GM19395 (cell line): ENCODE results near the gene HECTD3.
"Not testable (repeated sequence)": the region's sequence is repeated elsewhere in the genome, so short reads cannot be mapped to it uniquely, and the experiment has no call there.

ENCODE experiments used
- ATAC-seq: cut with Tn5 transposase; IDR thresholded peaks from one replicate; pipeline ENCODE4 v1.9.1; 2021; ENCODE audit warnings: mild to moderate bottlenecking, moderate library complexity; ENCODE audit not compliant: unreplicated experiment

Gene HECTD3

DNA sequence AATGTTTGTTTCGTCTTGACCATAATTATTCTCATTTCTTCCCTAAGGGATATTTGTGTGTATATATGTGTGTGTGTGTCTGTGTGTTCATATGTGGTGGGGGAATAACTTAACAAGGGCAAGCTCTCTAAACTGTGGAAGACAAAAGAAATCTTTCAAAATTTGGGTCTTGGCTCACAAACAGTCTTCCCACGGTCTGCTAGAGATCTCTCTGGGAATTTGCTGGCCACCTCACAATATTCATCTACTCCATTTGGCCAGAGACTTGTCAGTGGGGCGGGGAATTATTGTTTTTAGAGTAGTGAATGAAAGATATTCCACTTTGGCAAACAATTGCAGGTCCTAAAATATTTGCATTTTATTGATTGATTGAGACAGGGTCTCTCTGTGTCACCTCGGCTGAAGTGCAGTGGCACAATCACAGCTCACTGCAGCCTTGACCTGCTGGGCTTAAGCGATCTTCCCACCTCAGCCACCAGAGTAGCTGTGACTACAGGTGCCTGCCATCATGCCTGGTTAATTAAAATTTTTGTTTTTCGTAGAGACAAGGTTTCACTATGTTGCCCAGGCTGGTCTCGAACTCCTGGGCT, 16.7 kb downstream of the HECTD3 start:
- no peak for ATAC-seq

DNA sequence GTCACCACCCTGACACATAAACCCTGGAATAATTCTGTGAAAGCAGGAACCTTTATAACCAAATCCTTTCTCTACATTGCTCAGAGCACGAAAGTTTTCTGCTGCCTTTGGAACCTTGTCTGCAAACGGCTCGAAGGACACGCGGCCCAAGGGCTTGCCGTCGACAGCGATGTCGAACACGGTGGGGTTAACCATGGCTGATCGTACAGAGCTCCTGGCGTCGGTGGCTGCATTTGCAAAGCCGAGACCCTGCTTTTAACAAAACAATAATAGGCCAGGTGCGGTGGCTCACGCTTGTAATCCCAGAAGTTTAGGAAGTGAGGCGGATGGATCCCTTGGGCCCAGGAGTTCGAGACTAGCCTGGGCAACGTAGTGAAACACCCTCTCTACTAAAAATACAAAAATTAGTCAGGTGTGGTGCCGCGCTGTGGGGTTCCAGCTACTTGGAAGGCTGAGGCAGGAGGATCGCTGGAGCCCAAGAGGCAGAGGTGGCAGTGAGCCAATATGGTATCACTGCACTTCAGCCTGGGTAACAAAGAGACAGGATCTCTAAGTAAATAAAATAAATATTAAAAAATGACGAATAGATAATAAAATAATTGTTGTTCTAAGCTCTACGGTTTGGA, 22.5 kb downstream of the HECTD3 start:
- ATAC-seq = no peak

DNA sequence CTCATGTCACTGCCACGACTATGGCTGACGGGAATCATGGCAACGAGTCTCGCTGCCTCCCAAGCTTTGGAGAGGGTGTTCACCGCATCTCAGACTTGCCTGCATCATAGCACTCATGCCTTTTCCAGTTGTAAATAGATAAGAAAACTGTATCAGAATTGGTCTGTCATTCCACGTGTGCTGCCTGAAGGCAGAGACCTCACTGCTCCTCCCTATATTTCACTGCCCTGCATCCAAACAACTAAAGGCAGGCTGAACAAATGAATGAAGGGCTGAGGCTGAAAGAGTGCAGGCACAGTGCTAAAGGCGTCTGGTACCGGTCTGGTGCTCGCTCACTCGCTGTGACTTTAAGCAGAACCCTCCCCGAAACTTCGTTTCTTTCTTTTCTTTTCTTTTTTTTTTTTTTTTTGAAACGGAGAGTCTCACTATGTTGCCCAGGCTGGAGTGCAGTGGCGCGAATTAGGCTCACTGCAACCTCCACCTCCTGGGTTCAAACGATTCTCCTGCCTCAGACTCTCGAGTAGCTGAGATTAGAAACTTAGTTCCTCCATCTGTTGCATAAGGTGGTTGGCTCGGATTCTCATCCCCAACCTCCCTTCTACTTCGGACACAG, 25.3 kb downstream of the HECTD3 start:
- ATAC-seq = peak; percentile 48

DNA sequence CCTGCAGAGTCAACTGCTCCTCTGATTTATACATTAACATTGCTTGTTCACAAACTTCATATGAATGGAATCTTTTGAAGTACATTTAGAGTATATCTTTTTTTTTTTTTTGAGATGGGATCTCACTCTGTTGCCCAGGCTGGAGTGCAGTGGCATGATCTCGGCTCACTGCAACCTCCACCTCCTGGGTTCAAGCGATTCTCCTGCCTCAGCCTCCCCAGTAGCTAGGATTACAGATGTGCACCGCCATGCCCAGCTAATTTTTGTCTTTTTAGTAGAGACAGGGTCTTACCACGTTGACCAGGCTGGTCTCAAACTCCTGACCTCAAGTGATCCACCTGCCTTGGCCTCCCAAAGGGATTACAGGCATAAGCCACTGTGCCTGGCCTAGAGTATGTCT, 33.8 kb downstream of the HECTD3 start:
- ATAC-seq = not testable (repeated sequence)

DNA sequence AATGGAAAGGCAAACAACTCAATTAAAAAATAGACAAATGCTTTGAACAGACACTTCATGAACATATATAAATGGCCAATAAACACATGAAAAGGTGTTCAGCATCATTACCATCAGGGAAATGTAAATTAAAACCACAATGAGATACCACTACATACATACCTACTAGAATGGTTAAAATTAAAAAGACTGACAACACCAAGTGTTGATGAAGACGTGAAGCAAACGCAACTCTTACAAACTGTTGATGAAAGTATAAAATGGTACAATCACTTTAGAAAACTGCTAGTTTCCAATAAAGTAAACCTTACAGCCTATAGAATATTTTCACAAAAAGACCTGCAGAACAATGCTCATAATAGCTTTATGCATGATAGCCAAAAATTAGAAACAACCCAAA, 34.9 kb downstream of the HECTD3 start:
- no peak for ATAC-seq

DNA sequence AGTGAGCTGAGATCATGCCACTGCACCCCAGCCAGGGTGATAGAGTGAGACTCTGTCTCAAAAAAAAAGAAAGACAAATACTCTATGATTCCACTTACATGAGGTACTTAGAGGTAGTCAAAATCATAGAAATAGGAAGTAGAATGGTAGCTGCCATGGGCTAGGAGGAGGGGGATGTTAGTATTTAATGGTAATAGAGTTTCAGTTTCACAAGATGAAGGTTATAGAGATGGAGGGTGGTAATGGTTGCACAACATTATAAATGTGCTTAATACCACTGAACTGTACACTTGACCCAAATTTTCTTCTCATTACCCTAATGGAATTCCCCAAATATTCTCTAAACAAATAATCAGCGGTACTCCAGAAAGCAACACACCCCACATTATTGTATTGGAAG, 37.5 kb downstream of the HECTD3 start:
- no peak for ATAC-seq

DNA sequence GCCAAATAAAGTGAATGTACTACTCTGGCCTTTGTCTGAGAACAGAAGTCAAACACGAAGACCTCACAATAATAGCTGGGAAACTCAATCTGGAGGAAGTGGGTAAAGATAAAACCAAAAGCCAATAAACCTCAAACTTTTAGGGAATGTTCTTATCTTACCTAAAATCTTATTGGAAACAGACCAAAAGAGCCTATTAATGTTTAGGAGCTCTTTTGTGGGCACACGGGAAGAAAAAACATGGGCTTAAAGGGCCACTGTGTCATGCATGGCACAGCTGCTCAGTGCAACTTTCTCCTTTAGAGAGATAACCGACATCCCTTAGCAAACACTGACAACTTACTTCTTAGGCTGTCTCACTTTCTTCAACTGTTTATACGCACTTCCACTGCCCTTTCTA, 40.8 kb downstream of the HECTD3 start:
- ATAC-seq = no peak

DNA sequence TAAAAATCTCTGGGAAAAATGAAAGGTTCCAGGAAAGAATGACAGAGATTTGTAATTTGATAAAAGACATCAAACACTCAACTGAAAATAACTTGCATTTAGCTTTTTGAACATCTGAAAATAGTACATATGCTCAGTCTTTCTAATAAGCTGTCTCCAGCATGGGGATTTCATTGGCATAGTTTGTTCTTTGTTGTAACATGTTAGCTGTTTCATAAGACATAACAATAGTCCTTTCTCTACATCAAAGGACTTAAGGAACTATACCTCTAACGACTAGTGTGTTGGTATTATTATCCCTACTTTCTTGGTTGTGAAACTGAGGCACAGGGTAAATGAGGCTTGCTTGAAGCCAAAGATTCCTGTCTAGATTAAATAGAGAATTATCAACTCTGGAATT, 46.7 kb downstream of the HECTD3 start:
- no peak for ATAC-seq

- ATAC-seq = no peak
These were observed 48.4 kb downstream of the HECTD3 start for GRCh38 chr1:44962729-44963128.

DNA sequence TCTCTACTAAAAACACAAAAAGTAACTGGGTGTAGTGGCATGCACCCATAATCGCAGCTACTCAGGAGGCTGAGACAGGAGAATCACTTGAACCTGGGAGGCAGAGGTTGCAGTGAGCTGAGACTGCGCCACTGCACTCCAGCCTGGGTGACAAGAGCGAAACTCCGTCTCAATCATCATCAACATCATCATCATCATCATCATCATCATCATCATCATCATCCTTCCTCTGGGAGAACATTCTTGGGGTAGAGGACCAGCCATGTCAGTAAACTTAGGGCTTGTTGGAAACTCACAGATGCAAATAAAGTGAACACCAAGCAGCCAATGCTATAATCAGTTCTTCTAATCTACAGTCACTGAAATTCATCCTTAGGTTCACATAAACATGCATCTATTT, 49.1 kb downstream of the HECTD3 start:
- ATAC-seq = not testable (repeated sequence)

DNA sequence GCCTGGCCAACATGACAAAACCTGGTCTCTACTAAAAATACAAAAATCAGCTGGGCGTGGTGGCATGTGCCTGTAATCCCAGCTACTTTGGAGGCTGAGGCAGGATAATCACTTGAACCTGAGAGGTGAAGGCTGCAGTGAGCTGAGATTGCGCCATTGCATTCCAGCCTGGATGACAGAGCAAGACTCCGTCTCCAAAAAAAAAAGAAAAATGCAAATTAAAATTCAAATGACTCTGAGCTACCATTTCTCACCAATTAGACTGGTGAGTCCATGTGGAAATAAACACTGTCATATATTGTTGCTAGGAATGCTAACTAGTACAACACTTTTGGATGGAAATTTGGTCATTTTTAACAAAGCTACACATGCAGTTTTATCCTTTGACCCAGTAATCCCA, 53.6 kb downstream of the HECTD3 start:
- ATAC-seq = not testable (repeated sequence)

GRCh38 chr1:44956077-44956476, 55.0 kb downstream of the HECTD3 start:
- not testable (repeated sequence) for ATAC-seq
